Germinal center (tissue), 1 donor: ENCODE results near the gene DERA.
"Not testable (repeated sequence)": the region's sequence is repeated elsewhere in the genome, so short reads cannot be mapped to it uniquely, and the experiment has no call there.

Experiments
- DNase-seq: peaks from one replicate; pipeline ENCODE4 v3.0.0; 2012; ENCODE audit warnings: mixed read lengths, low spot score

The DERA gene

GRCh38 chr12:15966426-15966825 is 55.3 kb downstream of the DERA start:
- DNase-seq = no peak

GRCh38 chr12:15967053-15967452 is 55.9 kb downstream of the DERA start:
- DNase-seq = not testable (repeated sequence)

- no peak for DNase-seq
Measured at GRCh38 chr12:15971211-15971610, 60.1 kb downstream of the DERA start.

GRCh38 chr12:15972894-15973293 is 61.8 kb downstream of the DERA start:
- DNase-seq = no peak

GRCh38 chr12:15977999-15978951 is 67.1 kb downstream of the DERA start:
- DNase-seq = no peak

- DNase-seq = peak; percentile 36
Measured at GRCh38 chr12:15979096-15980092, 68.3 kb downstream of the DERA start.

- DNase-seq = no peak
Measured at GRCh38 chr12:15982071-15982470, 70.9 kb downstream of the DERA start.

- peak; percentile 25 for DNase-seq
Measured at GRCh38 chr12:15982471-15982870, 71.3 kb downstream of the DERA start.

GRCh38 chr12:15982921-15983320 is 71.8 kb downstream of the DERA start:
- DNase-seq = no peak

GRCh38 chr12:15984097-15984800 is 73.1 kb downstream of the DERA start:
- no peak for DNase-seq

- peak; percentile 14 for DNase-seq
Measured at GRCh38 chr12:15984963-15985362, 73.8 kb downstream of the DERA start.

- DNase-seq = no peak
Measured at GRCh38 chr12:15987696-15988095, 76.6 kb downstream of the DERA start.

- no peak for DNase-seq
Measured at GRCh38 chr12:15988983-15989755, 78.0 kb downstream of the DERA start.

GRCh38 chr12:15995801-15996200 is 84.7 kb downstream of the DERA start:
- no peak for DNase-seq

- no peak for DNase-seq
Measured at GRCh38 chr12:15996254-15996653, 85.1 kb downstream of the DERA start.

GRCh38 chr12:15996948-15997347 is 85.8 kb downstream of the DERA start:
- no peak for DNase-seq

GRCh38 chr12:15997910-15998309 is 86.8 kb downstream of the DERA start:
- DNase-seq = no peak

GRCh38 chr12:16002880-16003279 is 91.7 kb downstream of the DERA start:
- DNase-seq = no peak

GRCh38 chr12:16003460-16003859 is 92.3 kb downstream of the DERA start:
- DNase-seq = no peak

GRCh38 chr12:16006752-16007151 is 95.6 kb downstream of the DERA start:
- no peak for DNase-seq

- no peak for DNase-seq
Measured at GRCh38 chr12:16008421-16008824, 97.3 kb downstream of the DERA start.
